ENCODE results near the gene ANTXR1.

The ANTXR1 gene

GRCh38 chr2:69013142-69013839, at the start of gene ANTXR1:
TSS of gene ANTXR1 (plus strand) at chr2:69013179. CDS start at chr2:69013500, 321 bp downstream.
- H3K27ac Mint-ChIP-seq: no peak within 1 kb of the TSS
- peaks cover 32% of the 10 kb centered on the region for H3K27me3 Mint-ChIP-seq
- H3K4me3 Mint-ChIP-seq: peak within 1 kb of the TSS; percentile 87
- H3K9me3 Mint-ChIP-seq (ENCODE audit: low read depth): no peaks in the 10 kb centered on the region
- peaks cover 12% of the 10 kb centered on the region for H3K4me1 Mint-ChIP-seq (ENCODE audit: low read depth)
- no peaks in the 10 kb centered on the region for H3K36me3 Mint-ChIP-seq

- H3K4me3 Mint-ChIP-seq: no peak overlapping the region
- peaks cover 6% of the 10 kb centered on the region for H3K27me3 Mint-ChIP-seq
- no peak overlapping the region for H3K27ac Mint-ChIP-seq
- H3K36me3 Mint-ChIP-seq: no peaks in the 10 kb centered on the region
- no peaks in the 10 kb centered on the region for H3K9me3 Mint-ChIP-seq (ENCODE audit: low read depth)
- H3K4me1 Mint-ChIP-seq (ENCODE audit: low read depth): no peaks in the 10 kb centered on the region
Observed at GRCh38 chr2:68964282-68964681, 48.7 kb upstream of the ANTXR1 start.

- no peaks in the 10 kb centered on the region for H3K4me1 Mint-ChIP-seq (ENCODE audit: low read depth)
- H3K9me3 Mint-ChIP-seq (ENCODE audit: low read depth): no peaks in the 10 kb centered on the region
- no peaks in the 10 kb centered on the region for H3K36me3 Mint-ChIP-seq
- H3K4me3 Mint-ChIP-seq: no peak overlapping the region
- peaks cover 5% of the 10 kb centered on the region for H3K27me3 Mint-ChIP-seq
- no peak overlapping the region for H3K27ac Mint-ChIP-seq
Observed at GRCh38 chr2:68968221-68968620, 44.8 kb upstream of the ANTXR1 start.

GRCh38 chr2:68969736-68970490, 43.1 kb upstream of the ANTXR1 start:
- Mint-ChIP-seq H3K27me3 (peaks cover 2% of the 10 kb centered on the region), H3K27ac (no peak overlapping the region), H3K9me3 (ENCODE audit: low read depth) (no peaks in the 10 kb centered on the region), H3K36me3 (no peaks in the 10 kb centered on the region), H3K4me3 (no peak overlapping the region), H3K4me1 (ENCODE audit: low read depth) (no peaks in the 10 kb centered on the region)

- H3K27me3 Mint-ChIP-seq: peaks cover 2% of the 10 kb centered on the region
- no peaks in the 10 kb centered on the region for H3K9me3 Mint-ChIP-seq (ENCODE audit: low read depth)
- no peaks in the 10 kb centered on the region for H3K36me3 Mint-ChIP-seq
- H3K27ac Mint-ChIP-seq: no peak overlapping the region
- H3K4me3 Mint-ChIP-seq: no peak overlapping the region
- H3K4me1 Mint-ChIP-seq (ENCODE audit: low read depth): no peaks in the 10 kb centered on the region
Observed at GRCh38 chr2:68970566-68971265, 42.3 kb upstream of the ANTXR1 start.

- Mint-ChIP-seq H3K4me3 (no peak overlapping the region), H3K9me3 (ENCODE audit: low read depth) (no peaks in the 10 kb centered on the region), H3K4me1 (ENCODE audit: low read depth) (no peaks in the 10 kb centered on the region), H3K27me3 (peaks cover 2% of the 10 kb centered on the region), H3K36me3 (no peaks in the 10 kb centered on the region), H3K27ac (no peak overlapping the region)
Observed at GRCh38 chr2:68971591-68972231, 41.3 kb upstream of the ANTXR1 start.

GRCh38 chr2:68974251-68974650, 38.7 kb upstream of the ANTXR1 start, which contains the start of gene GKN1:
TSS of gene GKN1 (plus strand) at chr2:68974636. CDS start at chr2:68974678, 42 bp downstream.
- peaks cover 4% of the 10 kb centered on the region for H3K27me3 Mint-ChIP-seq
- no peak within 1 kb of the TSS for H3K27ac Mint-ChIP-seq
- no peaks in the 10 kb centered on the region for H3K4me1 Mint-ChIP-seq (ENCODE audit: low read depth)
- H3K9me3 Mint-ChIP-seq (ENCODE audit: low read depth): no peaks in the 10 kb centered on the region
- H3K4me3 Mint-ChIP-seq: no peak within 1 kb of the TSS
- H3K36me3 Mint-ChIP-seq: no peaks in the 10 kb centered on the region

- H3K27me3 Mint-ChIP-seq: peaks cover 6% of the 10 kb centered on the region
- H3K27ac Mint-ChIP-seq: no peak overlapping the region
- H3K4me1 Mint-ChIP-seq (ENCODE audit: low read depth): no peaks in the 10 kb centered on the region
- H3K4me3 Mint-ChIP-seq: no peak overlapping the region
- no peaks in the 10 kb centered on the region for H3K36me3 Mint-ChIP-seq
- no peaks in the 10 kb centered on the region for H3K9me3 Mint-ChIP-seq (ENCODE audit: low read depth)
Observed at GRCh38 chr2:68974946-68975665, 37.9 kb upstream of the ANTXR1 start.

GRCh38 chr2:68975844-68976243, 37.1 kb upstream of the ANTXR1 start:
- Mint-ChIP-seq H3K4me3 (no peak overlapping the region), H3K36me3 (no peaks in the 10 kb centered on the region), H3K27ac (no peak overlapping the region), H3K4me1 (ENCODE audit: low read depth) (no peaks in the 10 kb centered on the region), H3K9me3 (ENCODE audit: low read depth) (no peaks in the 10 kb centered on the region), H3K27me3 (peaks cover 6% of the 10 kb centered on the region)

GRCh38 chr2:68977453-68977852, 35.5 kb upstream of the ANTXR1 start:
- Mint-ChIP-seq H3K4me1 (ENCODE audit: low read depth) (no peaks in the 10 kb centered on the region), H3K9me3 (ENCODE audit: low read depth) (no peaks in the 10 kb centered on the region), H3K36me3 (no peaks in the 10 kb centered on the region), H3K27me3 (peaks cover 11% of the 10 kb centered on the region), H3K27ac (no peak overlapping the region), H3K4me3 (no peak overlapping the region)

GRCh38 chr2:68978098-68978497, 34.9 kb upstream of the ANTXR1 start:
- H3K9me3 Mint-ChIP-seq (ENCODE audit: low read depth): no peaks in the 10 kb centered on the region
- H3K36me3 Mint-ChIP-seq: no peaks in the 10 kb centered on the region
- H3K4me1 Mint-ChIP-seq (ENCODE audit: low read depth): no peaks in the 10 kb centered on the region
- H3K27me3 Mint-ChIP-seq: peaks cover 11% of the 10 kb centered on the region
- no peak overlapping the region for H3K4me3 Mint-ChIP-seq
- H3K27ac Mint-ChIP-seq: no peak overlapping the region

- Mint-ChIP-seq H3K36me3 (no peaks in the 10 kb centered on the region), H3K4me1 (ENCODE audit: low read depth) (no peaks in the 10 kb centered on the region), H3K27ac (no peak overlapping the region), H3K4me3 (no peak overlapping the region), H3K9me3 (ENCODE audit: low read depth) (no peaks in the 10 kb centered on the region), H3K27me3 (peaks cover 11% of the 10 kb centered on the region)
Observed at GRCh38 chr2:68980956-68981355, 32.0 kb upstream of the ANTXR1 start.

- no peak overlapping the region for H3K27ac Mint-ChIP-seq
- peaks cover 5% of the 10 kb centered on the region for H3K27me3 Mint-ChIP-seq
- H3K4me3 Mint-ChIP-seq: no peak overlapping the region
- no peaks in the 10 kb centered on the region for H3K36me3 Mint-ChIP-seq
- H3K9me3 Mint-ChIP-seq (ENCODE audit: low read depth): no peaks in the 10 kb centered on the region
- H3K4me1 Mint-ChIP-seq (ENCODE audit: low read depth): no peaks in the 10 kb centered on the region
Observed at GRCh38 chr2:68987021-68987503, 25.9 kb upstream of the ANTXR1 start.

- Mint-ChIP-seq H3K36me3 (no peaks in the 10 kb centered on the region), H3K4me3 (no peak overlapping the region), H3K4me1 (ENCODE audit: low read depth) (no peaks in the 10 kb centered on the region), H3K9me3 (ENCODE audit: low read depth) (no peaks in the 10 kb centered on the region), H3K27me3 (peaks cover 7% of the 10 kb centered on the region), H3K27ac (no peak overlapping the region)
Observed at GRCh38 chr2:68989035-68989434, 23.9 kb upstream of the ANTXR1 start.

All from activated naive CD8-positive, alpha-beta T cell (primary cell).